Upper lobe of right lung (tissue), 1 donor: ENCODE results near the gene ANO10. TPM values are rescaled to one million over a fixed set of nuclear protein-coding genes. Genes with fewer than 3 reads are reported as not detected.

Source experiments
- ATAC-seq: fragments of 200-7000 bp; cut with Tn5 transposase; one replicate; pipeline ENCODE4 v1.9.1; 2020; ENCODE audit warnings: mild to moderate bottlenecking, moderate library complexity
- DNase-seq: peaks from one replicate; pipeline ENCODE4 v3.0.0-alpha.2; 2020
- H3K27ac ChIP-seq: fragments of 200-600 bp; one replicate; pipeline ENCODE4 v1.8.0; 2022
- H3K27me3 ChIP-seq: fragments of 200-600 bp; one replicate; pipeline ENCODE4 v1.8.0; 2022; ENCODE audit warnings: mild to moderate bottlenecking
- H3K36me3 ChIP-seq: fragments of 200-600 bp; one replicate; pipeline ENCODE4 v1.8.0; 2022
- H3K4me1 ChIP-seq: fragments of 200-600 bp; one replicate; pipeline ENCODE4 v1.8.0; 2022
- H3K4me3 ChIP-seq: fragments of 200-600 bp; one replicate; pipeline ENCODE4 v1.8.0; 2022; ENCODE audit warnings: mild to moderate bottlenecking
- H3K9me3 ChIP-seq: fragments of 200-600 bp; one replicate; pipeline ENCODE4 v1.8.0; 2022
- intact Hi-C: fragments of 100-400 bp; cut with DNase I; formaldehyde crosslinking; loops from one replicate; pipeline ENCODE4 v1.11.0; 2022
- total RNA-seq: library from RNA; stranded (reverse); fragmentation: NEBNext Ultra II Directional; extraction: Animal tissue kit (Norgen Biotek cat#: 25700); gene quantifications from one replicate; pipeline ENCODE4 v1.2.1, GENCODE V29; 2021
- TF ChIP-seq, protein P1 (sequence below): fragments of 200-600 bp; IDR thresholded peaks from one replicate; pipeline ENCODE4 v1.8.0; 2022; ENCODE audit warnings: antibody characterized with exemption
- donor health status: DM: no; HTN: yes; CAD: no; lungs with severe emphysema.

The ANO10 gene
- total RNA-seq, 1 donor from 2014 or later = 30.6 TPM

DNA sequence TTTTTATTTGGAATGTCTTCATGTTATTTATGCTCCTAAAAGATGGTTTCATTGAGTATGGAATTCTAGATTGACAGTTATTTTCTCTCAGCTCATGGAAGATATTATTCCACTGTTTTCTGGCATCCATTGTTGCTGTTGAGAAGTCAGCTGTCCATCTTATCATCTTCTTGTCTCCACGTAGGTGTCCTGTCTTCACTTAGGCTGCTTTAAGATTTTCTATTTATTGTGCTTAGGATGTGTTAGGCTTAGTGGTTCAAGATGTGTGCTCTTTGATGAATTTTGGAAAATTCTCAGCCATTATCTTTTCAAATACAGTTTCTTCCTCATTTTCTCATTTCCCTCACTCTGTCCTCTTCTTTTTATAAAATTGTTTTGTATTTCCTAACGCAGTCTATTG lies 283.5 kb downstream of the ANO10 start:
- intact Hi-C loops = no loop called here
- Histone ChIP-seq H3K27ac (no peak overlapping the region), H3K4me1 (no peaks in the 10 kb centered on the region), H3K27me3 (no peaks in the 10 kb centered on the region), H3K36me3 (peaks cover 72% of the 10 kb centered on the region), H3K4me3 (no peak overlapping the region), H3K9me3 (peaks cover 26% of the 10 kb centered on the region)
- no peak for ATAC-seq
- TF ChIP-seq, protein P1, sequence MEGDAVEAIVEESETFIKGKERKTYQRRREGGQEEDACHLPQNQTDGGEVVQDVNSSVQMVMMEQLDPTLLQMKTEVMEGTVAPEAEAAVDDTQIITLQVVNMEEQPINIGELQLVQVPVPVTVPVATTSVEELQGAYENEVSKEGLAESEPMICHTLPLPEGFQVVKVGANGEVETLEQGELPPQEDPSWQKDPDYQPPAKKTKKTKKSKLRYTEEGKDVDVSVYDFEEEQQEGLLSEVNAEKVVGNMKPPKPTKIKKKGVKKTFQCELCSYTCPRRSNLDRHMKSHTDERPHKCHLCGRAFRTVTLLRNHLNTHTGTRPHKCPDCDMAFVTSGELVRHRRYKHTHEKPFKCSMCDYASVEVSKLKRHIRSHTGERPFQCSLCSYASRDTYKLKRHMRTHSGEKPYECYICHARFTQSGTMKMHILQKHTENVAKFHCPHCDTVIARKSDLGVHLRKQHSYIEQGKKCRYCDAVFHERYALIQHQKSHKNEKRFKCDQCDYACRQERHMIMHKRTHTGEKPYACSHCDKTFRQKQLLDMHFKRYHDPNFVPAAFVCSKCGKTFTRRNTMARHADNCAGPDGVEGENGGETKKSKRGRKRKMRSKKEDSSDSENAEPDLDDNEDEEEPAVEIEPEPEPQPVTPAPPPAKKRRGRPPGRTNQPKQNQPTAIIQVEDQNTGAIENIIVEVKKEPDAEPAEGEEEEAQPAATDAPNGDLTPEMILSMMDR = no peak
- DNase-seq = no peak

DNA sequence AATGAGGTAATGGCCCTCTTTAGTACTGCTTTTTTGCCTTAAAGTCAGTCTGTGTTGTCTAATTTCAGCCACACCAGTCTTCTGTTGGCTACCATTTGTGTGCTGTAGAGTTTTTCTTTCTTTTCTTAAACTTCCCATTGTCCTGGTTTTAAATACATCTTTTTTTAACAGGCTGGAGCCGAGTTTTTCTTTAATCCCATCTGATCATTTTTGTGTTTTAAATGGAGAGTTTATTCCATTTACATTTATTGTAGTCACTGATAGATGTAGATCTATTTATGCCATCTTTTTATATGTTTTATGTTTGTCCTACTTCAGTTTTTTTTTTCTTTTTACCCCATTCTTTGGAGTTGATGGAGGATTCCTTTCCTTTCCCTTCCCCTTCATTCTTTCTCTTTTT lies 286.0 kb downstream of the ANO10 start:
- no peak for DNase-seq
- Histone ChIP-seq H3K27ac (no peak overlapping the region), H3K27me3 (no peaks in the 10 kb centered on the region), H3K36me3 (peaks cover 63% of the 10 kb centered on the region), H3K9me3 (peaks cover 26% of the 10 kb centered on the region), H3K4me1 (no peaks in the 10 kb centered on the region), H3K4me3 (no peak overlapping the region)
- intact Hi-C loops = no loop called here
- TF ChIP-seq, protein P1 = no peak
- no peak for ATAC-seq

DNA sequence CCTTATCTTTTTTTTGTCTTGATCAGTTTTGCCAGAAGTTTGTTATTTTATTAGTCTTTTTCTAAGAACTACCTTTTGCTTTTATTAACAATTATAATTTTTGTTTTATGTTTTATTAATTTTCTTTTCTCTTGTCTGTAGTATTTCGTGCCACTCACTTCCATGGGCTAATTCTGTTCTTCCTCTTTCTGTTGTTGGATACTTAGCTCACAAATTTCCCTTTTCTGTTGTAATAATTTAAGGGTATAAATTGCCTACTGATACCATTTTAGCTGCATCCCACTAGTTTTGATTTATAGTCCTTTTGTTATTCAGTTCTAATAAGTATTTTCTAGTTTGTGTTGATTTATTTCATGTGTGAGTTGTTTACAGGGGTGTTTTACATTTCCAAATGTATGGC lies 286.8 kb downstream of the ANO10 start:
- intact Hi-C loops = no loop called here
- ATAC-seq (no peak), DNase-seq (no peak)
- H3K9me3 ChIP-seq = peaks cover 26% of the 10 kb centered on the region
- no peak overlapping the region for H3K4me3 ChIP-seq
- H3K27me3 ChIP-seq = no peaks in the 10 kb centered on the region
- TF ChIP-seq, protein P1 = no peak
- no peak overlapping the region for H3K27ac ChIP-seq
- peaks cover 6% of the 10 kb centered on the region for H3K4me1 ChIP-seq
- H3K36me3 ChIP-seq = peaks cover 55% of the 10 kb centered on the region

DNA sequence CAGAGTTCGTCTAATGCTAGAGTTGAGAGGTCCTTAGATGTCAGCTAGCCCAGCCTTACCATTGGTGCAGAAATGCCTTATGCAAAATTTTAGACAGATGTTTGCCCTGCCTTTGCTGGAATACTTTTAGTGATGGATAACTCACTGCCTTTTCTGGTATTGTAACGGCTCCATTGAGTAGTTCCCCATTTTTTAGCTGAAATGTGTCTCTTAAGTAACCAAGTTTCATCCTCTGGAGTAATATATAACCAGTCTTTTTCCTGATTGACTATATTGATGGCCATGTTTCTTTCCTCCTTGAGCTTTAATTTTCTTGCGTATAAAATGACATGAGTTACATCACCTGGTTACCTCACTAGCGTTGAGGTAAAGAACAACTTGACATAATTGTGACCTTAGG lies 290.4 kb downstream of the ANO10 start:
- no peak overlapping the region for H3K4me3 ChIP-seq
- intact Hi-C loops = no loop called here
- TF ChIP-seq, protein P1 = no peak
- H3K36me3 ChIP-seq = peaks cover 32% of the 10 kb centered on the region
- peaks cover 19% of the 10 kb centered on the region for H3K4me1 ChIP-seq
- H3K27ac ChIP-seq = no peak overlapping the region
- DNase-seq = no peak
- ATAC-seq = no peak
- H3K27me3 ChIP-seq = no peaks in the 10 kb centered on the region
- H3K9me3 ChIP-seq = peaks cover 7% of the 10 kb centered on the region

DNA sequence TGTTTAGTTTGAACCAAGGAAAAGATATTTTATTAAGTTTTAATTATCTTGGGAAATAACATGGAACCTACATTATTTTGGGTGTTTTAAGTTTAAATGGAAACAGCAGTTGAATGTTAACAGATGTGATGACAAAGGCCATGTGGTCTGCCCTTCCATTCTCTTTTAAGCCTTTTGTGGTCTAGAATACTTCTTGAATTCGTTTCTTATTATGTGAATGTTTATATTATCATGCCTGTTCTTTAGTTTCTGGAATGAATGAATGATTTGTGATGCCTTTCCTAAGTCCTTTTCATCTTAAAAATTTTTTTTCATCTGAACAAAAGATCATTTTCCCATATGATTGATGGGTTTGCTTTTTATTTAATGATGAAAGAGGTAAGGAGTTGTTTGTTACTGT lies 290.8 kb downstream of the ANO10 start:
- peaks cover 32% of the 10 kb centered on the region for H3K36me3 ChIP-seq
- DNase-seq (no peak), ATAC-seq (no peak)
- H3K27ac ChIP-seq = no peak overlapping the region
- peaks cover 4% of the 10 kb centered on the region for H3K9me3 ChIP-seq
- TF ChIP-seq, protein P1 = no peak
- H3K27me3 ChIP-seq = no peaks in the 10 kb centered on the region
- intact Hi-C loops = no loop called here
- H3K4me1 ChIP-seq = peaks cover 23% of the 10 kb centered on the region
- no peak overlapping the region for H3K4me3 ChIP-seq

DNA sequence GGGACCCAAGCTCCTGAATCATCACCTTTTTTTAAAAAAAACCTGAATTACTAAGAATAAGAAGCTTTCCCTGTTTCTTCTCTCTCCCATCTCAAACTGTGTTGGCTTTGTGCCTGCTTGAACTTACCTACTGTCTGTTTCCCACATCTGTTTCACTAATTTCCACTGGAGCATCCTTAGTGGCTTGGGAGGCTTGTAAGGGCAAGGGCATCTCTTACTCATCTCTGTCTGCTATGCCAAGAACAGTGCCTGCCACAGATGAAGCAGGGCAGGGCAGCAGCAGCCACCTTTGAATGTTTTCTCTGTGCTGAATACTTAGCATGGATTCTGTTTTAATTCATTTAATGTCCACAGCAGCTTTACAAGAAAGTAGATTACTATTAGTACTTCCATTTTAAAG lies 293.2 kb downstream of the ANO10 start:
- no peak for ATAC-seq
- peaks cover 34% of the 10 kb centered on the region for H3K4me1 ChIP-seq
- TF ChIP-seq, protein P1 = no peak

More for the DNA sequence above, 293.2 kb downstream of the ANO10 start:
- Histone ChIP-seq H3K36me3 (peaks cover 20% of the 10 kb centered on the region), H3K4me3 (no peak overlapping the region), H3K27ac (no peak overlapping the region), H3K9me3 (no peaks in the 10 kb centered on the region), H3K27me3 (no peaks in the 10 kb centered on the region)
- DNase-seq = no peak
- intact Hi-C loops = no loop called here
